ENCODE results near the gene OR10T2.
"Not testable (repeated sequence)": the region's sequence is repeated elsewhere in the genome, so short reads cannot be mapped to it uniquely, and the experiment has no call there.

OR10T2 gene

DNA sequence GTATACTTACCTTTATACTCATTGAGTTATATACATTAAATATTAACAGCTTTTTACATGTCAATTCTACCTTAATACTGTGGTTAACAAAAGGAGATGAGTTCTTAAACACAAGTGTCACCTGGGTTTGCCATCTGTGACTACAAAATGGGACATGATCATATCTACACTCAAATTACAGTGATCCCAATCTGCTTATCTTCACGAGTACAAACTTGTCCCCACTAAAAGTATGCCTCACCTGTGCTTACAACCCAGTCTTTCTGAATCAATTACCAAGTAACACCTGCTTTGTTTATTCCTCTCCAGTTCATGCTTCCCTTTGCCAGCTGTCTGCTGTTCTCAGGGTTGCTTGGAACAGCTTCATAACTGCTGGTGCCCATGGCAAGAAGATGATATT, 36.8 kb downstream of the OR10T2 start:
- DNase-seq (ENCODE audit: low read depth): no peak
- H3K4me3 ChIP-seq (ENCODE audit: control insufficient read depth, low read depth, low read length): no peak overlapping the region
- no peak for TF ChIP-seq CTCF (IDR thresholded peaks at IDR 0.05; ENCODE audit: control insufficient read depth, insufficient read depth, low read depth, low read length, missing control alignments)

DNA sequence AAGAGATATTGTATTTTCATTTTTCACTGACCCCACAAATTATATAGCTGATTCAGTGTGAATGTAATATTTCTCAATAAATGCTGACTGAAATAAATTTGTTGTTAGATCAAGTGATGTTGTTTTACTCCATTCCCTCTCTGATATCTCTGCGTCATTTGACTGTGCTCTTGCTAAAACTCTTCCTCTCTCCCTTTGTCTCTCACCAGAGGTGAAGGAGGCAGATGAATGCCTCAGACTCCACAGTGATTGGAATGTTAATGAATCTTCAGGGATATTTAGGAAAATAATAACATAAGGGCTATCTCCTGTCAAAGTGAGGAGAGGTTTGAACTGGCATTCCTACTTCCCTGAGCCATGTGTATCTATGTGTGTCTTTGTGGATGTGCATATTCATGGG, 41.8 kb downstream of the OR10T2 start:
- DNase-seq (ENCODE audit: low read depth): no peak
- H3K4me3 ChIP-seq (ENCODE audit: control insufficient read depth, low read depth, low read length): no peak overlapping the region
- TF ChIP-seq CTCF (IDR thresholded peaks at IDR 0.05; ENCODE audit: control insufficient read depth, insufficient read depth, low read depth, low read length, missing control alignments): no peak

GRCh38 chr1:158356616-158357015, 42.6 kb downstream of the OR10T2 start:
- no peak for DNase-seq (ENCODE audit: low read depth)
- no peak for TF ChIP-seq CTCF (IDR thresholded peaks at IDR 0.05; ENCODE audit: control insufficient read depth, insufficient read depth, low read depth, low read length, missing control alignments)
- no peak overlapping the region for H3K4me3 ChIP-seq (ENCODE audit: control insufficient read depth, low read depth, low read length)

- H3K4me3 ChIP-seq (ENCODE audit: control insufficient read depth, low read depth, low read length): no peak overlapping the region
- TF ChIP-seq CTCF (IDR thresholded peaks at IDR 0.05; ENCODE audit: control insufficient read depth, insufficient read depth, low read depth, low read length, missing control alignments): no peak
- DNase-seq (ENCODE audit: low read depth): no peak
These were observed 43.4 kb downstream of the OR10T2 start for GRCh38 chr1:158355773-158356285.

GRCh38 chr1:158354255-158354654, 45.0 kb downstream of the OR10T2 start:
- no peak for TF ChIP-seq CTCF (IDR thresholded peaks at IDR 0.05; ENCODE audit: control insufficient read depth, insufficient read depth, low read depth, low read length, missing control alignments)
- H3K4me3 ChIP-seq (ENCODE audit: control insufficient read depth, low read depth, low read length): no peak overlapping the region
- no peak for DNase-seq (ENCODE audit: low read depth)

GRCh38 chr1:158353303-158354075, 45.8 kb downstream of the OR10T2 start, which contains the start of gene CD1E:
Gene CD1E (plus strand): TSS chr1:158353894. CDS start chr1:158353989, 95 bp downstream.
- no peak for DNase-seq (ENCODE audit: low read depth)
- no peak for TF ChIP-seq CTCF (IDR thresholded peaks at IDR 0.05; ENCODE audit: control insufficient read depth, insufficient read depth, low read depth, low read length, missing control alignments)
- no peak within 1 kb of the TSS for H3K4me3 ChIP-seq (ENCODE audit: control insufficient read depth, low read depth, low read length)

GRCh38 chr1:158348946-158349345, 50.3 kb downstream of the OR10T2 start:
- DNase-seq (ENCODE audit: low read depth); H3K4me3 ChIP-seq (ENCODE audit: control insufficient read depth, low read depth, low read length): not testable (repeated sequence)

Data from AG09309 (cell line).